ENCODE data around the gene MCAM. TPM values are rescaled to one million over a fixed set of nuclear protein-coding genes. Genes with fewer than 3 reads are reported as not detected.

Gene MCAM
- total and polyA plus RNA-seq, 2 donors (not counting 3 experiments of a cell fraction or from before 2014, with no cell fraction given): 1,027 to 2,543 TPM

DNA sequence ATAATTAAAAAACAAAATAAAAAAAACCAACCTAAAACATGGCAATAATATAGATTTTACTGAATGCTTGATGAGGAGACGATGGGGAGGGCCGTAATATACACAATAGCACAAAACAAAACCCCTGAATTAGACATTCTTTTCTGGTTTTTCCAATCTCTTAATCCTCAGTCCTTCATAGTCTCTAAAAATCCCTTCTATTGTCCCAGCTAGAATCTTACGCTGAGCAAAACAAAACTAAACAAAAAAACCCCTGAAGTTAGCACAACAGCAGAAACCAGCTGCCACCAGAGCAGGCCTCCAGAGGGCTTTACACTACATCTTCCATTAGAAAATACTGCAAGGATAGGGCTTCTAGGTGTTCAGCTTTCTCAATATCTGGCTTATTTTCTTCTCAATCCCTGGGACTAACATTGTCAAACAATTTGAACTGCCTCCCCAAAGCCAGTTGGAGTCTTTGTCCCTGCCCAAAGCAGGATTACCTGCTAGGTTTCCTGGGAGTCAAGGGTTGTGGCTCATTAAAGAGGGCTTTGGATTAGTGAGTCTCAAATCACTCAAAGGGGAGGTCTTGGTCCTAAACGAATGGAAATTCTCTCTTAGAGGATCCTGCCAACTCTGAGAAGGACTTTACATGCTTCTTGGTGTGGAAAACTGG, 15.3 kb upstream of the MCAM start:
- POLR2A ChIA-PET: no interaction called here
- Histone ChIP-seq H3K9me1 (replicated peaks; ENCODE audit: control insufficient read depth, extremely low read depth, insufficient read depth, low read length) (no peaks in the 10 kb centered on the region), H4K20me1 (replicated peaks; ENCODE audit: control insufficient read depth, extremely low read depth, insufficient read depth, low read length) (no peaks in the 10 kb centered on the region), H3K4me2 (ENCODE audit: insufficient read depth, low read length) (no peak overlapping the region), H3K27ac (ENCODE audit: insufficient read depth, low read depth, low read length) (no peak overlapping the region), H3K9ac (replicated peaks; ENCODE audit: extremely low read depth, insufficient read depth, low read length) (no peak overlapping the region), H3K79me2 (ENCODE audit: control insufficient read depth, insufficient read depth, low read length) (peaks cover 17% of the 10 kb centered on the region), H3K9me3 (replicated peaks; ENCODE audit: control insufficient read depth, insufficient read depth, low read length) (no peaks in the 10 kb centered on the region), H3K36me3 (ENCODE audit: control insufficient read depth in 2 of 2, extremely low read depth in 1 of 2, insufficient read depth in 2 of 2, low read length in 2 of 2) (peaks cover 0 to 2% of the 10 kb centered on the region in 2 experiments), H2AFZ (ENCODE audit: low read depth, low read length) (peak overlapping the region; percentile 6), H3K4me3 (replicated peaks in 1 of 3; ENCODE audit: insufficient read depth in 1 of 3, low read depth in 1 of 3, low read length in 3 of 3) (no peak overlapping the region), H3K4me1 (ENCODE audit: control insufficient read depth, extremely low read depth, insufficient read depth, low read length) (peaks cover 16% of the 10 kb centered on the region), H3K27me3 (ENCODE audit: control insufficient read depth in 2 of 2, insufficient read depth in 2 of 2, low read length in 2 of 2) (peaks cover 0 to 6% of the 10 kb centered on the region in 2 experiments)
- no TSS peak for BruUV-seq (replicated peaks)
- TF ChIP-seq GATA2 (IDR thresholded peaks at IDR 0.05; ENCODE audit: insufficient read depth, insufficient read length, low read depth, low read length) (no peak), POLR2A (IDR thresholded peaks at IDR 0.05; ENCODE audit: low read depth, low read length) (no peak)
- CTCF ChIA-PET: interaction anchor here (1.0 to 1.3 kb wide), 2 partner anchors 9 to 11 kb away, joined by 3 to 4 read pairs; no protein-coding TSS in a partner anchor
- intact Hi-C loops (cut with micrococcal nuclease) (no loop called here), dilution Hi-C loops (cut with MboI; ENCODE audit: extremely low pct_ligation_motif_present, low sequenced_read_pairs) (no loop called here)
- FAIRE-seq (no peak), DNase-seq (ENCODE audit: low read depth, low spot score) (no peak)

DNA sequence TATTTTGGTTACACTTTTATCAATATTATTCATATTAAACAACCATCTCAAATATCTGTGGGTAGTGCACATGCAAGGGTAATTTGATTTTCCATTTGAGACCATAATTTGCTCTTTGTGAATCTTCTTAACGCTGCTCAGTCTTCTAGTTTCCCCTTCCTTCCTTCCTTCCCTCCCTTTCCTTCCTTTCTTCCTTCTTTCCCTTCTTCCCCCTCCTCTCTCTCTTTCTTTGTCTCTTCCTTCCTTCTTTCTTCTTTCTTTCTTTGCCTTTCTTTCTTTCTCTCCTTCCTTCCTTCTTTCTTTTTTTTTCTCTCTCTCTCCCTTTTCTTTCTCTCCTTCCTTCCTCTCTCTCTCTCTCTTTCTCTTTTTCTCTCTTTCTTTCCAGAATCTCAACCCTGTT, 13.3 kb upstream of the MCAM start:
- FAIRE-seq (peak; percentile 12), DNase-seq (ENCODE audit: low read depth, low spot score) (no peak)
- intact Hi-C loops (cut with micrococcal nuclease): no loop called here
- Histone ChIP-seq H2AFZ (ENCODE audit: low read depth, low read length) (no peak overlapping the region), H4K20me1 (replicated peaks; ENCODE audit: control insufficient read depth, extremely low read depth, insufficient read depth, low read length) (no peaks in the 10 kb centered on the region), H3K4me2 (ENCODE audit: insufficient read depth, low read length) (no peak overlapping the region), H3K79me2 (ENCODE audit: control insufficient read depth, insufficient read depth, low read length) (peaks cover 6% of the 10 kb centered on the region), H3K4me1 (ENCODE audit: control insufficient read depth, extremely low read depth, insufficient read depth, low read length) (peaks cover 9% of the 10 kb centered on the region), H3K9ac (replicated peaks; ENCODE audit: extremely low read depth, insufficient read depth, low read length) (no peak overlapping the region), H3K9me1 (replicated peaks; ENCODE audit: control insufficient read depth, extremely low read depth, insufficient read depth, low read length) (no peaks in the 10 kb centered on the region), H3K4me3 (replicated peaks in 1 of 3; ENCODE audit: insufficient read depth in 1 of 3, low read depth in 1 of 3, low read length in 3 of 3) (no peak overlapping the region), H3K27ac (ENCODE audit: insufficient read depth, low read depth, low read length) (no peak overlapping the region), H3K9me3 (replicated peaks; ENCODE audit: control insufficient read depth, insufficient read depth, low read length) (no peaks in the 10 kb centered on the region), H3K27me3 (ENCODE audit: control insufficient read depth in 2 of 2, insufficient read depth in 2 of 2, low read length in 2 of 2) (peaks cover 0 to 6% of the 10 kb centered on the region in 2 experiments), H3K36me3 (ENCODE audit: control insufficient read depth in 2 of 2, extremely low read depth in 1 of 2, insufficient read depth in 2 of 2, low read length in 2 of 2) (no peaks in the 10 kb centered on the region)
- dilution Hi-C loops (cut with MboI; ENCODE audit: extremely low pct_ligation_motif_present, low sequenced_read_pairs): no loop called here
- no TSS peak for BruUV-seq (replicated peaks)
- TF ChIP-seq POLR2A (IDR thresholded peaks at IDR 0.05; ENCODE audit: low read depth, low read length) (no peak), POLR2AphosphoS5 (IDR thresholded peaks at IDR 0.05; ENCODE audit: insufficient read depth, low read depth, low read length) (no peak), GATA2 (IDR thresholded peaks at IDR 0.05; ENCODE audit: insufficient read depth, insufficient read length, low read depth, low read length) (no peak), FOS (IDR thresholded peaks at IDR 0.05; ENCODE audit: borderline replicate concordance, insufficient read depth, low read length) (no peak), EZH2 (IDR thresholded peaks at IDR 0.05; ENCODE audit: borderline replicate concordance, low read depth, low read length, severe bottlenecking) (no peak), JUN (IDR thresholded peaks at IDR 0.05; ENCODE audit: borderline replicate concordance, insufficient read depth, insufficient read length, low read depth) (no peak), MYC (IDR thresholded peaks at IDR 0.05; ENCODE audit: low read depth, low read length) (no peak)
- TF ChIP-seq, protein P1, sequence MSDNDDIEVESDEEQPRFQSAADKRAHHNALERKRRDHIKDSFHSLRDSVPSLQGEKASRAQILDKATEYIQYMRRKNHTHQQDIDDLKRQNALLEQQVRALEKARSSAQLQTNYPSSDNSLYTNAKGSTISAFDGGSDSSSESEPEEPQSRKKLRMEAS (IDR thresholded peaks at IDR 0.05; ENCODE audit: insufficient read depth, insufficient read length): no peak
- TF ChIP-seq, protein P2, sequence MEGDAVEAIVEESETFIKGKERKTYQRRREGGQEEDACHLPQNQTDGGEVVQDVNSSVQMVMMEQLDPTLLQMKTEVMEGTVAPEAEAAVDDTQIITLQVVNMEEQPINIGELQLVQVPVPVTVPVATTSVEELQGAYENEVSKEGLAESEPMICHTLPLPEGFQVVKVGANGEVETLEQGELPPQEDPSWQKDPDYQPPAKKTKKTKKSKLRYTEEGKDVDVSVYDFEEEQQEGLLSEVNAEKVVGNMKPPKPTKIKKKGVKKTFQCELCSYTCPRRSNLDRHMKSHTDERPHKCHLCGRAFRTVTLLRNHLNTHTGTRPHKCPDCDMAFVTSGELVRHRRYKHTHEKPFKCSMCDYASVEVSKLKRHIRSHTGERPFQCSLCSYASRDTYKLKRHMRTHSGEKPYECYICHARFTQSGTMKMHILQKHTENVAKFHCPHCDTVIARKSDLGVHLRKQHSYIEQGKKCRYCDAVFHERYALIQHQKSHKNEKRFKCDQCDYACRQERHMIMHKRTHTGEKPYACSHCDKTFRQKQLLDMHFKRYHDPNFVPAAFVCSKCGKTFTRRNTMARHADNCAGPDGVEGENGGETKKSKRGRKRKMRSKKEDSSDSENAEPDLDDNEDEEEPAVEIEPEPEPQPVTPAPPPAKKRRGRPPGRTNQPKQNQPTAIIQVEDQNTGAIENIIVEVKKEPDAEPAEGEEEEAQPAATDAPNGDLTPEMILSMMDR (IDR thresholded peaks at IDR 0.05; ENCODE audit: extremely low read depth in 1 of 2, insufficient read depth in 1 of 2, low read depth in 1 of 2, low read length in 2 of 2): no peak
- ChIA-PET CTCF (interaction anchor here (15.9 kb wide), 1 partner anchor 9 kb away, joined by 301 read pairs; the partner anchor contains the start of gene C1QTNF5), POLR2A (no interaction called here)

Data from endothelial cell of umbilical vein (primary cell).